ENCODE measurements around the gene NPPA. TPM values are rescaled to one million over a fixed set of nuclear protein-coding genes. Genes with fewer than 3 reads are reported as not detected.
"Not testable (repeated sequence)": the region's sequence is repeated elsewhere in the genome, so short reads cannot be mapped to it uniquely, and the experiment has no call there.

The NPPA gene
- total and polyA plus RNA-seq, 10 of the 15 experiments (the other 5 are each of a cell fraction or from before 2014, with no cell fraction given), result 0.31 to 0.39 TPM; not detected in 8

GRCh38 chr1:11847667-11848372 is at the start of gene NPPA (continued):
- TF ChIP-seq ZNF592 (IDR thresholded peaks at IDR 0.05), result no peak
- no peak for TF ChIP-seq CREB1 (IDR thresholded peaks at IDR 0.05; ENCODE audit: low read depth)
- no peak for TF ChIP-seq ASH2L (IDR thresholded peaks at IDR 0.05; ENCODE audit: borderline replicate concordance, low read depth)

DNA sequence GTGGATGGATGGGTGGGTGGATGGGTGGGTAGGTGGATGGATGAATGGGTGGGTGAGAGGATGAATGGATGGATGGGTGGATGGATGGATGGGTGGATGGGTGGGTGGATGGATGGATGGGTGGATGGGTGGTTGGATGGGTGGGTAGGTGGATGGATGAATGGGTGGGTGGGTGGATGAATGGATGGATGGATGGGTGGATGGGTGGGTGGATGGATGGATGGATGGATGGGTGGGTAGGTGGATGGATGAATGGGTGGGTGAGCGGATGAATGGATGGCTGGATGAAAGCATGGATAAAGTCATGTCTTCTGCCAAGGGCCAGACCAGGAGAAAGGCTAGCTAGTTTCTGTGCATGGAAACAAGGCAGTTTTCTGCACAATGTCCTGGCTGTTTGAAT is 46.9 kb upstream of the NPPA start:
- BruUV-seq (replicated peaks); H2AFZ ChIP-seq (ENCODE audit: control insufficient read depth, low read depth, low read length); H3K4me1 ChIP-seq (ENCODE audit: control insufficient read depth, insufficient read depth, low read length); H3K27ac ChIP-seq (ENCODE audit: control insufficient read depth, insufficient read depth); FAIRE-seq; H3K9ac ChIP-seq (ENCODE audit: control insufficient read depth, insufficient read depth, low read length); H3K79me2 ChIP-seq (ENCODE audit: control insufficient read depth, insufficient read depth, low read length); H3K27me3 ChIP-seq (replicated peaks in 1 of 2; ENCODE audit: control insufficient read depth in 2 of 2, insufficient read depth in 2 of 2, low read length in 1 of 2); ATAC-seq; H4K20me1 ChIP-seq (ENCODE audit: control insufficient read depth, insufficient read depth); POLR2A ChIA-PET; H3K4me2 ChIP-seq (ENCODE audit: control insufficient read depth, insufficient read depth); H3K4me3 ChIP-seq; SMC1A ChIA-PET (ENCODE audit: uncharacterized antibody, unreplicated experiment); H3K9me3 ChIP-seq (replicated peaks; ENCODE audit: control insufficient read depth, insufficient read depth, low read length); DNase-seq (ENCODE audit: low read depth, low spot score); in situ Hi-C loops (cut with MboI); H3K36me3 ChIP-seq (ENCODE audit: control insufficient read depth in 2 of 2, insufficient read depth in 2 of 2, low read length in 1 of 2): not testable (repeated sequence)
- WGBS (ENCODE audit: insufficient coverage, insufficient replicate concordance, low lambda C conversion rate, missing lambda C conversion rate), result 0% methylated on average over 1 of the region's 1 CpG
- CTCF ChIA-PET, result interaction anchor here (1.0 kb wide), 1 partner anchor 73 kb away, joined by 3 read pairs; no protein-coding TSS in a partner anchor
- RAD21 ChIA-PET (ENCODE audit: unreplicated experiment), result interaction anchor here (1.1 kb wide), 1 partner anchor 113 kb away, joined by 3 read pairs; no protein-coding TSS in a partner anchor
- intact Hi-C loops (cut with micrococcal nuclease; ENCODE audit: unreplicated experiment), result loop anchor here (1.0 to 5.0 kb wide), 3 partner anchors 29 to 107 kb away; no protein-coding TSS in a partner anchor

Data from GM12878 (cell line).